WTC11 (cell line): Measurements from ENCODE around the gene ABCA13. TPM values are rescaled to one million over a fixed set of nuclear protein-coding genes. Genes with fewer than 3 reads are reported as not detected.

Experiments used
- ATAC-seq: fragments of 200-7000 bp; cut with Tn5 transposase; 2 replicates; pipeline ENCODE4 v1.10.0; 2021; ENCODE audit warnings: mild to moderate bottlenecking, moderate library complexity
- CTCF ChIA-PET: fragments of 300-600 bp; sonication (Branson Sonifier 250); formaldehyde crosslinking; loops from one replicate; lab custom pipeline; 2021; ENCODE audit warnings: antibody characterized with exemption; lab: Charles Lee
- POLR2A ChIA-PET: fragments of 350-600 bp; sonication (Branson Sonifier 250); formaldehyde crosslinking; loops from one replicate; lab custom pipeline; 2021; ENCODE audit warnings: antibody characterized with exemption; lab: Charles Lee
- DNase-seq: peaks from one replicate; pipeline ENCODE4 v3.0.0; 2021; ENCODE audit warnings: low spot score
- H3K27ac Mint-ChIP-seq: 2 replicates; pipeline ENCODE4 v1.8.0; 2021; ENCODE audit warnings: mixed read lengths
- H3K27me3 Mint-ChIP-seq: 2 replicates; pipeline ENCODE4 v1.8.0; 2021; ENCODE audit warnings: low read depth, mild to moderate bottlenecking, moderate library complexity, mixed read lengths
- H3K36me3 Mint-ChIP-seq: 2 replicates; pipeline ENCODE4 v1.8.0; 2021; ENCODE audit warnings: mixed read lengths
- H3K4me1 Mint-ChIP-seq: 2 replicates; pipeline ENCODE4 v1.8.0; 2022; ENCODE audit warnings: mixed read lengths
- H3K4me3 Mint-ChIP-seq: 2 replicates; pipeline ENCODE4 v1.8.0; 2021; ENCODE audit warnings: mild to moderate bottlenecking, moderate library complexity, mixed read lengths
- H3K9me3 Mint-ChIP-seq: 2 replicates; pipeline ENCODE4 v1.8.0; 2021; ENCODE audit warnings: mixed read lengths
- AR ChIP-seq: fragments of 250-450 bp; sonication (Bioruptor Pico); IDR thresholded peaks from 2 replicates; pipeline ENCODE4 v1.9.0; 2021; ENCODE audit warnings: mild to moderate bottlenecking
- CDX4 ChIP-seq: fragments of 250-450 bp; sonication (Bioruptor Pico); IDR thresholded peaks from 2 replicates; pipeline ENCODE4 v1.9.0; 2021; ENCODE audit warnings: moderate library complexity, mild to moderate bottlenecking, inconsistent platforms, borderline replicate concordance
- ELF4 ChIP-seq: sonication (generic); formaldehyde crosslinking; IDR thresholded peaks from 2 replicates; pipeline ENCODE4 v1.8.1; 2022; ENCODE audit warnings: low read depth, mild to moderate bottlenecking, moderate library complexity, missing genetic modification reagents
- ESRRA ChIP-seq: sonication (generic); formaldehyde crosslinking; IDR thresholded peaks from 2 replicates; pipeline ENCODE4 v1.8.1; 2022; ENCODE audit warnings: mild to moderate bottlenecking, missing genetic modification reagents, borderline replicate concordance
- GTF2I ChIP-seq: fragments of 250-450 bp; sonication (Bioruptor Pico); conservative IDR thresholded peaks from 2 replicates; pipeline ENCODE4 v1.4.0; 2021; ENCODE audit warnings: mild to moderate bottlenecking
- HMGA2 ChIP-seq: fragments of 250-450 bp; sonication (Bioruptor Pico); IDR thresholded peaks from 2 replicates; pipeline ENCODE4 v1.4.0; 2021; ENCODE audit warnings: mild to moderate bottlenecking, moderate library complexity
- IRF2 ChIP-seq: sonication (generic); formaldehyde crosslinking; IDR thresholded peaks from 2 replicates; pipeline ENCODE4 v1.8.0; 2022; ENCODE audit warnings: low read depth, missing genetic modification reagents, borderline replicate concordance
- JUN ChIP-seq: sonication (generic); formaldehyde crosslinking; IDR thresholded peaks from 2 replicates; pipeline ENCODE4 v1.8.0; 2023; ENCODE audit warnings: mild to moderate bottlenecking, missing genetic modification reagents
- MLX ChIP-seq: sonication (generic); formaldehyde crosslinking; IDR thresholded peaks from 2 replicates; pipeline ENCODE4 v1.8.1; 2023; ENCODE audit warnings: mild to moderate bottlenecking, missing genetic modification reagents, moderate library complexity
- MXD4 ChIP-seq: fragments of 250-450 bp; sonication (Bioruptor Pico); IDR thresholded peaks from 2 replicates; pipeline ENCODE4 v1.8.0; 2021; ENCODE audit warnings: mild to moderate bottlenecking, moderate library complexity, borderline replicate concordance
- MYBL2 ChIP-seq: sonication (generic); formaldehyde crosslinking; IDR thresholded peaks from 2 replicates; pipeline ENCODE4 v1.8.1; 2023; ENCODE audit warnings: mild to moderate bottlenecking, moderate library complexity, missing genetic modification reagents
- NFYB ChIP-seq: sonication (generic); formaldehyde crosslinking; conservative IDR thresholded peaks from 2 replicates; pipeline ENCODE4 v1.8.0; 2022; ENCODE audit warnings: low read depth, missing genetic modification reagents
- NR1H2 ChIP-seq: sonication (generic); formaldehyde crosslinking; IDR thresholded peaks from 2 replicates; pipeline ENCODE4 v1.9.0; 2021; ENCODE audit warnings: mild to moderate bottlenecking, moderate library complexity, missing genetic modification reagents
- NR2C2 ChIP-seq: sonication (generic); formaldehyde crosslinking; IDR thresholded peaks from 2 replicates; pipeline ENCODE4 v1.8.0; 2022; ENCODE audit warnings: mild to moderate bottlenecking, missing genetic modification reagents
- NR3C1 ChIP-seq: sonication (generic); formaldehyde crosslinking; conservative IDR thresholded peaks from 2 replicates; pipeline ENCODE4 v1.8.1; 2023; ENCODE audit warnings: low read depth, mild to moderate bottlenecking, missing genetic modification reagents
- PRRX2 ChIP-seq: fragments of 250-450 bp; sonication (Bioruptor Pico); IDR thresholded peaks from 2 replicates; pipeline ENCODE4 v1.8.0; 2021; ENCODE audit warnings: mild to moderate bottlenecking
- TCF7 ChIP-seq: sonication (generic); formaldehyde crosslinking; IDR thresholded peaks from 2 replicates; pipeline ENCODE4 v1.8.0; 2022; ENCODE audit warnings: mild to moderate bottlenecking, low read depth, missing genetic modification reagents, moderate library complexity
- ZBTB21 ChIP-seq: sonication (generic); formaldehyde crosslinking; IDR thresholded peaks from 2 replicates; pipeline ENCODE4 v1.8.1; 2023; ENCODE audit warnings: mild to moderate bottlenecking, missing genetic modification reagents, borderline replicate concordance
- ZMAT4 ChIP-seq: fragments of 250-450 bp; sonication (Bioruptor Pico); IDR thresholded peaks from 2 replicates; pipeline ENCODE4 v1.9.0; 2021; ENCODE audit warnings: mild to moderate bottlenecking
- ZNF138 ChIP-seq: sonication (generic); formaldehyde crosslinking; conservative IDR thresholded peaks from 2 replicates; pipeline ENCODE4 v1.8.1; 2022; ENCODE audit warnings: mild to moderate bottlenecking, moderate library complexity, missing genetic modification reagents
- ZNF219 ChIP-seq: sonication (generic); formaldehyde crosslinking; IDR thresholded peaks from 2 replicates; pipeline ENCODE4 v1.8.0; 2023; ENCODE audit warnings: missing genetic modification reagents, mild to moderate bottlenecking, borderline replicate concordance
- ZNF512 ChIP-seq: sonication (generic); formaldehyde crosslinking; IDR thresholded peaks from 2 replicates; pipeline ENCODE4 v1.8.1; 2022; ENCODE audit warnings: missing genetic modification reagents, borderline replicate concordance
- total RNA-seq: library from RNA; stranded (reverse); gene quantifications from 3 replicates; pipeline ENCODE4 v1.2.3, GENCODE V29; 2021

The ABCA13 gene
- total RNA-seq, 1 experiment from 2014 or later = 0.04 TPM

GRCh38 chr7:48269066-48269465, 97.8 kb downstream of the ABCA13 start (continued):
- no peak for TF ChIP-seq AR
- TF ChIP-seq MYBL2 (CRISPR knock-in tag) = no peak
- TF ChIP-seq ELF4 (CRISPR knock-in tag) = no peak

GRCh38 chr7:48274662-48275061, 103.4 kb downstream of the ABCA13 start:
- H3K27me3 Mint-ChIP-seq = no peaks in the 10 kb centered on the region
- H3K4me1 Mint-ChIP-seq = no peaks in the 10 kb centered on the region
- POLR2A ChIA-PET = no interaction called here
- DNase-seq (no peak), ATAC-seq (no peak)
- no peak for TF ChIP-seq MLX
- TF ChIP-seq ZNF219 (CRISPR knock-in tag) = no peak
- no peak for TF ChIP-seq PRRX2
- TF ChIP-seq IRF2 (CRISPR knock-in tag) = no peak
- no peak for TF ChIP-seq NR2C2 (CRISPR knock-in tag)
- TF ChIP-seq ESRRA (CRISPR knock-in tag) = no peak
- TF ChIP-seq NR1H2 (CRISPR knock-in tag) = no peak
- no peak for TF ChIP-seq CDX4 (CRISPR knock-in tag)
- TF ChIP-seq MXD4 = no peak
- no peak for TF ChIP-seq ZNF512
- TF ChIP-seq ZBTB21 (CRISPR knock-in tag) = no peak
- TF ChIP-seq JUN (CRISPR knock-in tag) = no peak
- no peak for TF ChIP-seq HMGA2 (CRISPR knock-in tag)
- no peak for TF ChIP-seq NFYB (CRISPR knock-in tag)
- TF ChIP-seq NR3C1 (CRISPR knock-in tag) = no peak
- TF ChIP-seq GTF2I (CRISPR knock-in tag) = no peak
- CTCF ChIA-PET = no interaction called here
- H3K27ac Mint-ChIP-seq = no peak overlapping the region
- no peak overlapping the region for H3K4me3 Mint-ChIP-seq
- H3K36me3 Mint-ChIP-seq = no peaks in the 10 kb centered on the region
- H3K9me3 Mint-ChIP-seq = no peaks in the 10 kb centered on the region

- ChIA-PET POLR2A (no interaction called here), CTCF (no interaction called here)
- Mint-ChIP-seq H3K9me3 (no peaks in the 10 kb centered on the region), H3K36me3 (no peaks in the 10 kb centered on the region), H3K27ac (no peak overlapping the region), H3K27me3 (no peaks in the 10 kb centered on the region; the same call in 1 of the 2 replicates), H3K4me1 (no peaks in the 10 kb centered on the region), H3K4me3 (no peak overlapping the region)
- no peak for ATAC-seq
- TF ChIP-seq ZNF138 (CRISPR knock-in tag) (no peak), TCF7 (CRISPR knock-in tag) (no peak), ZMAT4 (no peak), ZNF219 (CRISPR knock-in tag) (no peak)
- DNase-seq = no peak
Observed at GRCh38 chr7:48279420-48279819, 108.2 kb downstream of the ABCA13 start.
